ENCODE results near the gene PACS1.

PACS1 gene

DNA sequence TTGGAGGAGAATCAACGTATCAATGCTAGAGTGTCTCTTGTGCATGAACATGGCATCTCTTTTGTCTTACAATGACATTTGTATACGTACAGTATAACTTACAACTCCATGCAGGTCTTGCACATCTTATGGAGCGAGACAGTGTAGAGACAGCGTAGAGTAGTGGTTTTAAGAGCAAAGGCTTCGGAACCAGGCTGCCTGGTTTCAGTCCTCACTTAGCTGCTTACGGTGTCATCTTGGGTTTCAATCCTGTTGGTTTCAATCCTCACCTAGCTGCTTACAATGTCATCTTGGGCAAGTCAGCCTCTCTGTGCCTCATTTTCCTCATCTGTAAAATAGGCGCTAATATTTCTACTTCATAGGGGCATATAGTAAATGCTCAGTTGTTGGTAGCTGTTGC is 98.2 kb downstream of the PACS1 start:
- no peak overlapping the region for H3K27ac ChIP-seq
- no peak for DNase-seq (ENCODE audit: low read depth, low spot score)

DNA sequence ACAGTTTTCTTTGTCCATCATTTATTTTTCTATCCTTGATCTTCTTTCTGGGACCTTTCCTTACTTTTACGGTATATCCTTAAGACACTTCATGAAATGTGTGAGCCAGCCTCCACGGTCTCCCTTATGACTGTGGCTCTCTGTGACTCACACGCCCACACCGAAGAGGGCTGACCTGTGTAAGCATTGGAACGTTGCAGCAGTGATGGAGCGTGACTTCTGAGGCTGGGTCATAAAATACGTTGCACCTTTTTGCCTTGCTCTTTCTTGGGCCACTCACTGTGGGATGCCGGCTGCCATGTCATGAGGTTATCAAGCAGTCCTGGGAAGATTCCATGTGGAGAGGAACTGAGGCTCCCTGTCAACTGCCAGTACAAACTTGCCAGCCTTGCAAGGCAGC is 102.1 kb downstream of the PACS1 start:
- no peak for DNase-seq (ENCODE audit: low read depth, low spot score)

DNA sequence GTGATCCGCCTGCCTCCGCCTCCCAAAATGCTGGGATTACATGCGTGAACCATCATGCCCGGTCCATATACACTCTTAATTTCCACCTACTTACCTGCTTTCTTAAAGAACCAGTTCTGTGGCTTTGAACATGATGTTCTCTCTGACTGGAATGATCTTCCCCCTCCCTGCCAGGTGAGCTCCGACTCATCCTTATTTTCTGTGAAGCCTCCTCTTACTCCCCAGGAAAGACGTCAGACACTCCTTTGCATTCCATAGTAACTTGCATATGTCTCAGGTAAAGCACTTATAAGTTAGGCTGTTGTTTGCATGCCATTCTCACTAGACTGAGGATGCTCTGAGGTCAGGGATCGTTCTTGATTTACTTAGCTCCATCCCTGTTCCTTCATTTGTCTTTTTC is 106.6 kb downstream of the PACS1 start:
- peak; percentile 39 for DNase-seq (ENCODE audit: low read depth, low spot score)

More for the DNA sequence above, 102.1 kb downstream of the PACS1 start:
- H3K27ac ChIP-seq = no peak overlapping the region

DNA sequence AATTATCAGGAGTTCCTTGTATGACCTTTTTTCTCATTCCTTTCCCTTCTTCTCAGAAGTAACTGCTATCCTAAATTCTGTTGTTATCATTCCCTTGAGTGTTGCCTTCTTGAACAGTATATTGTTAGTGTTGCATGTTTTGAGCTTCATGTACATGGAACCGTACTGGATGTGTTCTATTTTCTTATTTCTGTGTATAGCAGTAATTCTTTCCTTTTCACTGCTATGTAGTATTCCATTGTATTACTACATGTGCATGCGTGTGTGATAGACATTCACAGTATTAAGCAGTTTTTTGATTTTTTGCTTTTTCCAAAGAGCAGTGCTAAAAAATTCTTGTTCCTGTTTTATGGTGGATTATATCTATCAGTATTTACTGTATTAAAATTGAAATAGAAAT is 108.1 kb downstream of the PACS1 start:
- DNase-seq (ENCODE audit: low read depth, low spot score) = no peak
- no peak overlapping the region for H3K27ac ChIP-seq

More for the DNA sequence above, 106.6 kb downstream of the PACS1 start:
- H3K27ac ChIP-seq = peak overlapping the region; percentile 39

DNA sequence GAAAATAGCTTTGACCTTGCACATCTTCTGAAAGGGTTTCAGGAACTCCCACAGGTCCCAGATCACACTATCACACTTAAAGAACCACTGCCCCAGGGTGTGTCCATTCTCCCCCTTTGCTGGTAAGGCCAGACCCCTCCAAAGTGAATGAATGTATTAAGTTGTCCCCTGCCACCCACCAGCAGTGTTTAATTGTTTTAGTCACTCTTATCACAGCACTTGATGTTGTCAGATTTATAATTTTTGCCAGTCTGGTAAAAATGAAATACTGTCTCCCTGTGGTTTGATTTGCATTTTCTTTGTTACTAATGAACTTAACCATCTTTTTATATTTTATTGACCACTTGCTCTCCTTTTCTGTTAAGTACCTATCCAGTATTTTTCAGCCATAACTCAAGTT is 108.8 kb downstream of the PACS1 start:
- DNase-seq (ENCODE audit: low read depth, low spot score) = no peak

DNA sequence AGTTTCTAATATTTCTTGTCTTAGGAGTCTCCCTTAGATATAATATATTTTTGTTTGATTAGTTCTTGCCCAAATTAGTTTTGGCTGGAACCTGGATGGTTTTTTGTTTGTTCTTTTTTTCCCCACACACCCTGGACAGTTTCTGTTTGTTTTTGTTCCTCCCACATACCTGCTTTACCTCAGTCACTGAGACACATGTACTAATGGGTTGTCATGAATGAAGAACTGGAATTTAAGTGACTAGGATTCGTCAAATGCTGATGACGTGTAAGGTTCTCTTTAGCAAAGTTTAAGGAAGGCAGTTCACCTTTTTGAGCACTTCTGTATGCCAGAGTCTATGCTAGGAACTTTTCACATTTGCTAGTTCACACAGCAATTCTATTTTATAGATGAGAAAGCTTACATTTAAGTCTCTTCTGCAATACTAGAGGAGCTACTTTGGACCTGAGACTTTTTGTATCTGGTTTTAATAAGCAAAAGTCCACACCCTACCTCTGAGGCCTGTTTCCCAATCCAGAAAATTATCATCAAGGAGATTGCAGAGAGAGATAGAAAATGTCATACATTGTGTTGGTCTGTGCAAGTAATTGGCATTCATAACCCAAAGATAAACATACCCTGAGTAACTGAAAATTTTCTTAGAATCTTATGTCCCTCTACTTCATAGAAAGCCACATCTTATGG is 111.7 kb downstream of the PACS1 start:
- DNase-seq (ENCODE audit: low read depth, low spot score) = peak; percentile 36

More for the DNA sequence above, 108.8 kb downstream of the PACS1 start:
- H3K27ac ChIP-seq = no peak overlapping the region

DNA sequence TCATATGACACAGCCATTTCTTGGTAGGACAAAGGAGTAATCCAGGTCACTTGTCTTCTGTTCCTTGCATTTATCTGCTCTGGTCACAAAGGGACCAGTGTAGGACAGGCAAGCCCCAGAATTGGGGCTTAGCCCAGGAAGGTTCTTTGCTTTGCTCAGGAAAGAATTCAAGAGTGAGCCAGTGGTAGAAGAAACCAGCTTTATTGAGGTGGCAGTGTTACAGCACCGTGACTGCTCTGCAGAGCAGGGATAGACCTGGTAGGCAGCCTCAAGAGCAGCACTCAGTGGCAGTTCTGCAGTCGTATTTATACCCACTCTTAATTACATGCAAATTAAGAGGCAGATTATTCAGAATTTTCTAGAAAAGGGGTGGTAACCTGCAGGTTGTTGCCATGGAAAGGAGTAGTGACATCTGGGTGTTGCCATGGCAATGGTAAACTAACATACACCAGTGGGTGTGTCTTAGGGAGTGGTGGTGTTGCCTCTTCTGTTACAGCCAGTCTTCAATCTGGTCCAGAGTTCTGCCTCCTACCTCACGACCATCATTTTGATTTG is 113.5 kb downstream of the PACS1 start:
- DNase-seq (ENCODE audit: low read depth, low spot score) = no peak
- no peak overlapping the region for H3K27ac ChIP-seq

More for the DNA sequence above, 111.7 kb downstream of the PACS1 start:
- H3K27ac ChIP-seq = peak overlapping the region; percentile 47

DNA sequence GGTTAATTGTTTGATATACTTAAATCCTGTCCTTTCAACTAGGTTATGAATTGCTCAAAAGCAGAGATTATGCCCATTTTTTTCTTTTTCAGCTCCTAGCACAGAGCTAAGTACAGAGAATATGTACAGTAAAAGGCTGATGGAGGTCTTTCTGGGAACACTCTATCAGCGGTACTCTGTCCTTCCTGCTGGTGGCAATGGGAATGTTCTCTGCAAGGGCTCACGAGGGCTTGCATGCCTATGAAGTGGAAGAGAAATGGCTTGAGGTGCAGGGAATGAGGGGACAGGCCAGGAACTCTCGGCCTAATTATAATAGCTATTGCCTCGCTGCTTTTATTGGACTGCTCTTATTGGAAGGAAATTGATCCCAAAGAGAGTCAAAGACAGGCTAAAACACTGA is 114.7 kb downstream of the PACS1 start:
- DNase-seq (ENCODE audit: low read depth, low spot score) = no peak
- H3K27ac ChIP-seq = no peak overlapping the region

DNA sequence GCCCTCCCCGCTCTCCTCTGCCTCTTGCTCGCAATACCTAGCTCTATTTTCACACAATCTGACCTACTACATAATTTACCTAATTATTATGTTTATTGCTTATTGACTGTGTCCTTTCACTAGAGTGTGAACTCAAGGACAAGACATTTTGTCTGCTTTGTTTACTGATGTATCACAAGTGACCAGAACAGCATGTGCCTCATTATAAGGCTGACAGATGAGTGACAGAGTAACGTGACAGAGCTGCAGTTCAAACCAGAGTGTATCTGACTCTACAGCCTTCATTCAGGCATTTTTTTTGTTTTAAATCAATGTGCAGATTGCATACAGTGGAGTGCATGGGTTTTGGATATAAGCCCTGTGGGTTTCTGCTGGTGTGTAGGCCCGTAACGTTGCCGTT is 116.4 kb downstream of the PACS1 start:
- DNase-seq (ENCODE audit: low read depth, low spot score) = no peak
- no peak overlapping the region for H3K27ac ChIP-seq

DNA sequence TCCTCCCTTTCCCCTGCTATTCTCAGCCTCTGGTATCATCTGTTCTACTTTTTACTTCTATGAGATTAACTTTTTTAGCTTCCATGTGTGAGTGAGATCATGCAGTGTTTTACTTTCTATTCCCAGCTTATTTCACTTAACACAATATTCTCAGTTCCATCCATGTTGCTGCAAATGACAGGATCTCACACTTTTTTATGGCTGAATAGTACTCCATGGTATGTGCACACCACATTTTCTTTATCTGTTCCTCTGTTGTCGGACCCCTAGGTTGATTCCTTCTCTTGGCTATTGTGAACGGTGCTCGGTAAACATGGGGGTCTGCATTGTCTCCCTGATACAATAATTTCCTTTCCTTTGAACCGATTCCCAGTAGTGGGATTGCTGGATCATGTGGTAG is 117.4 kb downstream of the PACS1 start:
- DNase-seq (ENCODE audit: low read depth, low spot score) = no peak
- no peak overlapping the region for H3K27ac ChIP-seq

DNA sequence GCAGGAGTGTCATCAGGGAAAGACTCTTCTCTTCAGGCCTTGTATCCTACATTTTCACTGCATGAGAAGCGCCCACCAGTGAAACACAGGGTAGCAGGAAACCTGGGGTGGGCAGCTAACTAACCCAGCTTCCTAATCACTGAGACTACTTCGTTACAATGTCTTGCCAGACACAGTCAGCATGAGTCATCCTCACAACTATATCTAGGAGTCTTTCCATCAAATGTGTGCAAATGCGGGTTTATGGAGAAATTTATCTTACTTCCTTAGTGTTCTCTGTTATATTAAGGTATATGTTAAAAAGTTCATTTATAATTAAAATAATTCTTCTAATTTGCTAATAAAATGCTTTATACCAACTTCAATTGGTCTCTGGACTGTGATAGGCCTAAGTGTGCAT is 118.5 kb downstream of the PACS1 start:
- no peak for DNase-seq (ENCODE audit: low read depth, low spot score)
- peak overlapping the region; percentile 6 for H3K27ac ChIP-seq

DNA sequence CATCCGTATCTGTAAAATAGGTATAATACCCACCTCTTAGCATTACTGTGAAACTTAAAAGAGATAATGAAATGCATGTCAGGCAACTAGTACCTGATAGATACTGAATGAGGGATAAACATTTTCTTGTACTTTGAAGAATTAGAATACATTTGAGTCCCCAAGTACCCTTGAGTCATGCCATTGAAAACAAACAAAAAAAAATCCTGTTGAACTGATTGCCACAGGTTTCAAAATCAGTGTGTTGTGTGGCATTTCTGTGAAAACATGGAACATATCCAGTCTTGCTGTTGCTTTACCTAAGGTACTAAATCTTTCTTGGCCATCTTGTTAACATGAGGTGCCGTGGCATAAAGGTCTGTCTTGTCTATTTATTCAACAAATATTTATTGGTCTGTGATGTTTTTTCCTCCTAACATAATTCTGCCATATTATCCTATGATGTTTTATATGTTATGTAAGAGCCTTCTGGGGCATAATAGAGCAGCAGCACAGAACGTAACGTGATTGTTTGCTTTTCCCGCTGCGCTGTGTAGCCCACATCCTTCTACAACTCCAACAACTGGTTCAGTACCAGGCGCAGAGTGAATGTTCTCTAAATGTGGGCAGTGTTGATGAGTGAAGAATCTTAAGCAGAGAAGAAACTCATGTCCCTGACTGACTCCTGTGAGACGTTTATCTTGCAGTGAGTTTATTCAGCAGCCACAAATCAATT is 119.1 kb downstream of the PACS1 start:
- H3K27ac ChIP-seq = peak overlapping the region; percentile 6
- no peak for DNase-seq (ENCODE audit: low read depth, low spot score)

DNA sequence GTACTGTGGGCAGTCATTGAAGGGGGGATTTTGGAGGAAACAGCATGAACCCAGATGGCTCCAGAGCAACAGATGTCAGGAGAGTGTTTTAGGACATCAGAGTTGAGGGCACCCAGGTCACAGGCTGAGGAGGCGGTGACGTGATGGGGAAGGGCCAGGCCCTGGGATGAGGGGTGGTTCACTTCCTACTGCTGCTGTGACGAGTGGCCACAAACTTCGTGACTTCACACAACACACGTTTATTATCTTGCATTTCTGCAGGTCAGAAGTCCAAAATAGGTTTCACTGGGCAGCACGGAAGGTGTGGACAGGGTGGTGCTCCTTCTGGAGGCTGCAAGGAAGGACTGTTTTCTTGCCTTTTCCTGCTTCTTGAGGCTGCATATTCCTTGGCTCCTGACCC is 120.7 kb downstream of the PACS1 start:
- no peak overlapping the region for H3K27ac ChIP-seq
- no peak for DNase-seq (ENCODE audit: low read depth, low spot score)

DNA sequence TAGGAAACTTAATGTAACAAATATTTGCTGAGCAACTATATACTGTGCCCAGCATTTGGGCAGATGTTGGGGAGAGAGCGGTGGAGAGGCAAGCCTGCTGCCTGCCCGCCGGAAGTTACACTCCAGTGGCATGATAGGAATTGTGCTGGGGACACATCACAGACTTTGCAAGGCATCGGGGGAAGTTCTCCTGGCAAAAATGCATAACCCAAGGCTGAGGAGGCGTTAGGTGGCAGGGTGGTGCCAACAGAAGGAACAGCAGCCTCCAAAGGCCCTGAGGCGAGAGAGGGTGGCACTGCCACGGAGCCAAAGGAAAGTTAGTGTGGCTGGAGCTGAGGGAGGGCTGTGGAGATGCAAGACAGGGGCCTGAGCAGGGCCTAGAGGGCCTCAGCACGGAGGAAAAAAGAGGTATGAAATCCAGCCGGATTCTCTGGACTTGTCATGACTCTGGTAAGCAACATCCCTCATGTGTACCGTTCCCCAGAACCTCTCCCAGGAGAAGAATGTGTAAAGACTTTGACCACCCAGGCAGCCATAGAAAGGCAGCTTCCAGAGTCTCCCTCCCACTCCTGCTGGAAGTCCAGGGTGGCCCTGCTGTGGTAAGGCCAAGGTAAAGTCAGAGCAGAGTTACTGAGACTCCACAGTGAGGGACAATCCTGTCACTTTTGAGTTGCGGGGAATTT is 122.2 kb downstream of the PACS1 start:
- H3K27ac ChIP-seq = no peak overlapping the region
- DNase-seq (ENCODE audit: low read depth, low spot score) = no peak

DNA sequence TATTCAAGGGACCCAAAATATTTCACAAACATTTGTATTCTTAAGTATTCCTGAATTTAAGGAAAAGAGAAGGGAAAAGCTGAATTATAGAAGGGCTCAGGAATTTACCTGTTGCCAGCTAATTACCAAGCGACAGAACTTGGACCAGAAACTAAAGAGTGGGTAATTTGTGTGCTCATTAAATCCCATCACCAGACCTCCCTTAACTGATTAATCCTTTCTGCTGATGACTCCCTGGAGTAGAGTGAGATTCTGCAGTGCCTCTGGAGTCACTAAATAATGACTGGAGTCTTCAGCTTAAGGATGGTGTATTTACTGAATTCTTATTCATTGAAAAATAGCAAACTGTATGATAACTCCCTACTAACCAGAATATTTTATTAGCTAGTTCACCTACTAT is 124.3 kb downstream of the PACS1 start:
- H3K27ac ChIP-seq = no peak overlapping the region
- no peak for DNase-seq (ENCODE audit: low read depth, low spot score)

DNA sequence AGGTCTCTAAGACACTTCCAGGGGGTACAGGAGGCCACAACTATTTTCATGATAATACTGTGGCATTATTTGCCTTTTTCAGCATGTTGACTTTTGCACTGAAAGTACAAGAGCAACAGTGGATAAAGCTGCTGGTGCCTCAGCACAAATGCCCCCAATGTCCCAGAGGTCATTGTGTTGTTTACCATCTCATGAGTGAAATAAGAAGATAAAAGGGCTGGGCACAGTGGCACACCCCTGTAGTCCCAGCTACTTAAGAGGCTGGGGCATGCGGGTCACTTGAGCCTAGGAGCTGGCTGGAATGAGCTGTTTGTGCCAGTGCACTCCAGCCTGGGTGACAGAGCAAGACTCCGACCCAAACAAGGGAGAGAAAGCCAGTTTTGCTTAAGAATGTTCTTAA is 125.8 kb downstream of the PACS1 start:
- H3K27ac ChIP-seq = no peak overlapping the region
- no peak for DNase-seq (ENCODE audit: low read depth, low spot score)

DNA sequence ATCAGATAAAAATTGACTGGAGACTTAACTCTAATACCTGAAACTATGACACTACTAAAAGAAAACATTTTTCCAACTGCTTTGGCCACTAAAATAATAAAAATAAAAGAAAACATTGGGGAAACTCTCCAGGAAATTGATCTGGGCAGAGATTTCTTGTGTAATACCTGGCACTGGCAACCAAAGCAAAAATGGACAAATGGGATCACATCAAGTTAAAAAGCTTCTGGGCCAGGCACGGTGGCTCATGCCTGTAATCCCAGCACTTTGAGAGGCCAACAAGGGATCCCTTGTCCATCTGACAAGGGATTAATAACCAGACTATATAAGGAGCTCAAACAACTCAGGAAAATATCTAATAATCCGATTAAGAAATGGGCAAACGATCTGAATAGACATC is 133.8 kb downstream of the PACS1 start:
- no peak for DNase-seq (ENCODE audit: low read depth, low spot score)
- no peak overlapping the region for H3K27ac ChIP-seq

DNA sequence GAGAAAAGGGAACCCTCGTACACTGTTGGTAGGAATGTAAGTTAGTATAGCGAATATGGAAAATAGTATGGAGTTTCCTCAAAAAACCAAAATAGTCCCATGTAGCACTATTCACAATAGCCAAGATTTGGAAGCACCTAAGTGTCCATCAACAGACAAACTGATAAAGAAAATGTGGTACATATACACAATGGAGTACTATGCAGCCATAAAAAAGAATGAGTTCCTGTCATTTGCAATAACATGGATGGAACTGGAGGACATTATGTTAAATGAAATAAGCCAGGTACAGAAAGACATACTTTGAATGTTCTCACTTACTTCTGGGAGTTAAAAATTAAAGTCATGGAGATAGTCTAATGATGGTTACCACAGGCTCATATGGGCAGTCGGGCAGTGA is 134.3 kb downstream of the PACS1 start:
- no peak overlapping the region for H3K27ac ChIP-seq
- DNase-seq (ENCODE audit: low read depth, low spot score) = no peak

DNA sequence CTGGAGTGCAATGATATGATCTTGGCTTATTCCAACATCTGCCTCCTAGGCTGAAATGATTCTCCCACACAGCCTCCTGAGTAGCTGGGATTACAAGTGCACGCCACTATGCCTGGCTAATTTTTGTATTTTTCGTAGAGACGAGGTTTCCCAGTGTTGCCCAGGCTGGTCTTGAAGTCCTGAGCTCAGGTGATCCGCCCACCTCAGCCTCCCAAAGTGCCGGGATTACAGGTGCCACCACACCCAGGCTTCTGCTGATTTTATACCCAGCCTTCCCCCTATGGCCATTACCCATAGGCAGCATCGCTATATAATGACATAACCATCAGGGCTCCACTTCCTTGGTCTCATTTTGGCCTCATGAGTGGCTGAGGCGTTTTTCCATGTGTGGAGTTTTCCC is 137.7 kb downstream of the PACS1 start:
- DNase-seq (ENCODE audit: low read depth, low spot score) = no peak
- no peak overlapping the region for H3K27ac ChIP-seq

DNA sequence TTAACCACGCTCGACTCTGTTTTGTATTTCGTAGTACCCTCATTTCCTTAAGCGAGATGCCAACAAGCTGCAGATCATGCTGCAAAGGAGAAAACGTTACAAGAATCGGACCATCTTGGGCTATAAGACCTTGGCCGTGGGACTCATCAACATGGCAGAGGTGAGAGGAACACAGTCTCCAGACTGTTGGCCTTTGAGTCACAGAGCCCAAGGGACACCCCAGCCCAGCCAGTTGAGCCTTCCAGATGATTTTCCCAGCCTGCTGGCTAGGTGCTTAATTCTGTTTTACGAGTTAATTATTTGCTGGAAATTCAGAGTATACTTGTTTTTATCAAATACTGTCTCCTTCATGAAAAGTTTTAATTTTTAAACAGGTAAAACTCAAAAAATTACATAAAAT is 141.0 kb downstream of the PACS1 start:
- H3K27ac ChIP-seq = no peak overlapping the region
- DNase-seq (ENCODE audit: low read depth, low spot score) = no peak

DNA sequence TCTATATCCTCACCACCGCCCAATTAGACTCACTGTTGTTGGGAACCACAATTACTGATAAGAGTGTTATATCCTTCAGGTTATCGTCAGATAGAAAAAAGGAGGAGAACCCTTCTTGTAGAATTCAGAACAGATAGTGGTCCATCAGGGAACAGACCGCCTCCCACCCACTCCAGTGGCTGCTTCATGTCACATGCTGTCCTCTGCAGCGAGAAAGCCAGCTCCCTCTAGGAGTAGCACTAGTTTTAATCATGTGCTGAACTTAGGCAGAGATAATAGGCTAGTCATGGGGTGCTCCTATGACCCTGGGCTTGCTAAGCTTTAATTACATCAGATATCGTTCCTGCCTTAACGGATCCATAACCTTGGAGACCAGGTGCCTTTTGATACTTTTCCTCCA is 146.8 kb downstream of the PACS1 start:
- no peak for DNase-seq (ENCODE audit: low read depth, low spot score)
- no peak overlapping the region for H3K27ac ChIP-seq
